Neural crest cell (in vitro differentiated cells): Measurements from ENCODE around the gene UQCC2. TPM values are rescaled to one million over a fixed set of nuclear protein-coding genes. Genes with fewer than 3 reads are reported as not detected.

Experiments used
- DNase-seq: peaks from one replicate; pipeline ENCODE4 v3.0.0; 2021; ENCODE audit warnings: low read depth, mixed read lengths, low spot score
- H3K27ac Mint-ChIP-seq: one replicate; pipeline ENCODE4 v1.8.0; 2021; ENCODE audit warnings: mild to moderate bottlenecking, mixed read lengths; ENCODE audit not compliant: unreplicated experiment
- H3K27me3 Mint-ChIP-seq: 2 replicates; pipeline ENCODE4 v1.8.0; 2021; ENCODE audit warnings: low read depth, mild to moderate bottlenecking, mixed read lengths
- H3K36me3 Mint-ChIP-seq: 2 replicates; pipeline ENCODE4 v1.8.0; 2021; ENCODE audit warnings: low read depth, mild to moderate bottlenecking, mixed read lengths
- H3K4me1 Mint-ChIP-seq: 2 replicates; pipeline ENCODE4 v1.8.0; 2021; ENCODE audit warnings: mixed read lengths
- H3K4me3 Mint-ChIP-seq: one replicate; pipeline ENCODE4 v1.8.0; 2021; ENCODE audit warnings: mild to moderate bottlenecking, mixed read lengths
- H3K9me3 Mint-ChIP-seq: 2 replicates; pipeline ENCODE4 v1.8.0; 2021; ENCODE audit warnings: mixed read lengths
- total RNA-seq: library from RNA; stranded (reverse); gene quantifications from 2 replicates; pipeline ENCODE4 v1.2.1, GENCODE V29; 2021
- TF ChIP-seq, protein P1 (sequence below): fragments of 200-600 bp; sonication (generic); conservative IDR thresholded peaks from 2 replicates; pipeline ENCODE4 v1.5.0; 2021; ENCODE audit warnings: antibody characterized with exemption, mild to moderate bottlenecking

Gene UQCC2
- total RNA-seq, 1 donor from 2014 or later = 116 TPM

DNA sequence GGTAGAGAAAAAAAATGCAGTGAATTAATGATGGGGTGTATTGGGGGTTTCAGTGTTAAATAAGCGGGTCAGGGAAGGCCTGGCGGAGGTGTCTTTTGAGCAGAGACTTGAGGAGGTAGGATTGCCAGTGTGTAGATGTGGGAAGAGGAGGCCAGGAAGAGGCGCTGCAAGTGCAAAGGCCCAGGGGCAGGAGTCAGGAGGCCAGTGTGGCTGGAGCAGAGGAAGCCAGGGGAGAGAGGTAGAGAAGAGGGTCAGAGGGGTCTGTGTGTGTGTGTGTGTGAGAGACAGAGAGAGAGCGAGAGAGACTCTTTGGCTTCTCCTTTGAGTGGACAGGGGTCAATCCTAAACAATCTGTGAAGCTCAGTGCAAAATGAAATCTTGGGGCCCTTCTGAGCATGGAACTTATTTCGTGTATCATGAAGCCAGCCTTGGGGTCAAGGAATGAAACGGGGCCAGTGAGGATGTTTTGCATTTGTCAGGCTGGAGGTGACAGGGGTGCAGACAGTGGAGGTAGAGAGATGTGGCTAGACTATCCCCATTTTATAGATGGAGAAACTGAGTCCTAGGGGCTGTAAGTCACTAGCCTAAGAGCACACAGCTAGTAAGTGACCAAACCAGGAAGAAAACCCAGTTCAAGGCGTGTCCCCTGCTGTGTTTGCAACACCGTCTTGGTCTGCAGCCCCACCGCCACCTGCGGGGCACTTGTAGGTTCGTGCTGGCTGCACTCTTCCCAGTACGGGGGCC is 44.9 kb upstream of the UQCC2 start:
- TF ChIP-seq, protein P1, sequence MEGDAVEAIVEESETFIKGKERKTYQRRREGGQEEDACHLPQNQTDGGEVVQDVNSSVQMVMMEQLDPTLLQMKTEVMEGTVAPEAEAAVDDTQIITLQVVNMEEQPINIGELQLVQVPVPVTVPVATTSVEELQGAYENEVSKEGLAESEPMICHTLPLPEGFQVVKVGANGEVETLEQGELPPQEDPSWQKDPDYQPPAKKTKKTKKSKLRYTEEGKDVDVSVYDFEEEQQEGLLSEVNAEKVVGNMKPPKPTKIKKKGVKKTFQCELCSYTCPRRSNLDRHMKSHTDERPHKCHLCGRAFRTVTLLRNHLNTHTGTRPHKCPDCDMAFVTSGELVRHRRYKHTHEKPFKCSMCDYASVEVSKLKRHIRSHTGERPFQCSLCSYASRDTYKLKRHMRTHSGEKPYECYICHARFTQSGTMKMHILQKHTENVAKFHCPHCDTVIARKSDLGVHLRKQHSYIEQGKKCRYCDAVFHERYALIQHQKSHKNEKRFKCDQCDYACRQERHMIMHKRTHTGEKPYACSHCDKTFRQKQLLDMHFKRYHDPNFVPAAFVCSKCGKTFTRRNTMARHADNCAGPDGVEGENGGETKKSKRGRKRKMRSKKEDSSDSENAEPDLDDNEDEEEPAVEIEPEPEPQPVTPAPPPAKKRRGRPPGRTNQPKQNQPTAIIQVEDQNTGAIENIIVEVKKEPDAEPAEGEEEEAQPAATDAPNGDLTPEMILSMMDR = no peak
- Mint-ChIP-seq H3K4me3 (no peak overlapping the region), H3K9me3 (no peaks in the 10 kb centered on the region), H3K27me3 (no peaks in the 10 kb centered on the region), H3K36me3 (no peaks in the 10 kb centered on the region), H3K4me1 (peaks cover 15% of the 10 kb centered on the region), H3K27ac (no peak overlapping the region)
- DNase-seq = no peak

DNA sequence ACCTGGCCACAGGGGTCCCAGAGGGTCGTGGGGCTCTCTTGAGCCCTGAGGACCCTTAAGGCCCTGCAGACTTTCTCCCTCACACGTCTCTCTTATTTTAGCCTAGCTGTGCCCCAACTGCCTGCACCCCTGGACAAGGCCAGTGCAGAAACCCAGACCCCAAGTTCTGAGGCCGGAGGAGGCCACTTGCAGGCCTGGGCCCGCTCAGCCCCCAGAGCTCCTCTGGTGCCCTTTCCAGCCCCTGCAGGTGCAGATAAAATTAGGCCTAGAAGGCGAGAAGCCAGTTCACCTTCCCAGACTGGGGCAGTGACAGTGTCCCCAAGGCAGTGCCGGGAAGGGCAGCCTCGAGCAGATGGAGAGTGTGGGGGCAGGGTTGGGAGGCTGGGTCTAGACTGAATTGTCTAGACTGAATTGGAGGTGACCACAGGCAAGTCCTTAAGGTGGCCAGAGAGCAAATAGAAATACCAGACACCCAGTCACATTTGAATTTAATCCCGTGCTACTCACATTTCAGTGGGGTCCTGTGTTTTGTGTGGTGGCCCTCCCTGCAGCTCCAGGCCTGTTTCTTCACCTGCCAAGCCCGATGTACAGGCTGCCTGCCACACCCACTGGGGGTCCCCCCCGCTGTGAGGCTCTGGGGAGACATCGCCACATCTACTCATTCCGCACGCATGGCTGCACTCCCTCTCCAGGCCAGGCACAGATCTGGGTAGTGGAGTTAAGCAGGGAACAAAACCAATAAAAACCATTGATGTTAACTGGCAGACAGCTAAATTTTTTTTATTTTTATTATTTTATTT is 43.8 kb upstream of the UQCC2 start:
- Mint-ChIP-seq H3K27me3 (no peaks in the 10 kb centered on the region), H3K4me3 (no peak overlapping the region), H3K4me1 (peaks cover 11% of the 10 kb centered on the region), H3K27ac (peak overlapping the region; percentile 75), H3K36me3 (no peaks in the 10 kb centered on the region), H3K9me3 (no peaks in the 10 kb centered on the region)
- no peak for DNase-seq
- TF ChIP-seq, protein P1 = no peak

DNA sequence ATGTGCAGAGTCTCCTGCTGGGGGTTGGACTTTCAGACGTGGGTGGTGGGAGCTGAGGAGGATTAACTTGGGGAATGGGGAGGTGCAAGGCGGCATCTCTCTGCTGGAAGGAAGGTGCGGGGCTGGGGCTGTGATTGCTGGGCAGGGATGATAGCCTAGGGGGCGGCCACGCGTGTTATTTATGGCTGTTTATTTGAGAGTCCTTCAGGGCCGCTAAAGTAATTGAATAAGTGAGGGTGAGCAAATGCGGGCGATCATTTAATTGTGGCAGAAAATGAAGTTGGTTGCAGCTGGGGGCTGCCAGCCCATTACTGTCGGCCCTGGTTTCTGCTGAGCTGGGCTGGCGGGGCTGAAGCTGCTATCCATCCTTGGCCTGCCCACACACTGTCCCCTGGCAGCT is 42.7 kb upstream of the UQCC2 start:
- TF ChIP-seq, protein P1 = no peak
- no peak for DNase-seq
- Mint-ChIP-seq H3K27ac (peak overlapping the region; percentile 81), H3K4me1 (peaks cover 12% of the 10 kb centered on the region), H3K4me3 (no peak overlapping the region), H3K9me3 (no peaks in the 10 kb centered on the region), H3K36me3 (no peaks in the 10 kb centered on the region), H3K27me3 (no peaks in the 10 kb centered on the region)

DNA sequence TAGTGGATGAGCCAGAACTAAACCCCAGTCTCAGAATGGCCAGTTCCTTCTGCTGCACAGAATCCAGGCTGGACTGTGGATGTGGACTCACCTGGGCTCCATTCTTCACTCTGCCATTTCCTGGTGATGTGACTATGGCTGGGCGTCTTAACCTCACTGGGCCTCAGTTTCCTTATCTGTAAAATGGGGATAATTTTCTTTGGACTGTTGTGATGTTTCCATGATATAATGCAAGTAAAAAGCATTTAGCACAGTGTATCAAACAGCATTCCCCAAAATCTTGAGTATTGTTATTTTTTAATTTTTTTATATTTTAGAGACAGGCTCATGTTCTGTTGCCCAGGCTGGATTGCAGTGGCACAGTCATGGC is 41.1 kb upstream of the UQCC2 start:
- H3K4me3 Mint-ChIP-seq = no peak overlapping the region

DNA sequence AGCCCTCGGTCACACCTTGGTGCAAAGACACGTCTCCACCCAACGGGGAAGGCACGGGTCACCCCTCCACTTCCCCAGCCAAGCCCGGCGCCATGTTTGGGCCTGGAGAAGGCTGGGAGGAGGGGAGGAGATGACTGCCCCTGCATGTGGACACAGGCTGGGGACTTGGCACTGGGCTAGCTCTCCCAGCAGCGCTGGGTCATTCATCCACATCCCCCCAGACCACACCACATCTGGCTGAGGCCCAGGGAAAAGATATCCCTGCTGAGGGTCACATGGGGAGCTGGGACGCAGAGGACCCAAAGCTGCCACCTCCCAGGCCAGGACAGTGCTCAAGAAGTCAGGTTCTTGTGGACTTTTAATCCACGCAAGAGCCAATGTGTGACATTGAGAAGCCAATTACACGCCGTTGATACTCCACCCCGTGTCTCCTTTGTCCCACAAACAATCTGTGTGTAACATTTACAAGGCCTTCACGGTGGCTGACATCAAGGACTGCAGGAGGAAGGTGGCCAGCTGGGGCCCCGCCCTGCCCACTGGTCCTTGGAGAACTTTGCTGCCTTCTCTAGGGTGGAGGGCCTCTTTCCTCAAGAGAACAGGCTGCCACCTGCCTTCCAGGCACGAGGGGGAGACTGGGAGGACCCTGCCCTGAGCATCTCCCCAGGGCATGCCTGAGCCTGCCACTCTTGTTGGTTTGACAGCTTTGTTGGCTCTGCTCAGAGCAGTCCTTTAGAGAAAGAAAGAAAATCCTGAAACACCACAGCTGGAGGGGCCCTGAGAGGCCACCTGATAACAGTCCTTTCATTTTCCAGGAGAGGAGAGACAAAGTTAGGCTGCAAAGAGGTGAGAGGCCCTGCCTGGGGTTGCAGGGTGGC is 40.5 kb upstream of the UQCC2 start:
- DNase-seq = no peak
- H3K4me3 Mint-ChIP-seq = no peak overlapping the region
- H3K4me1 Mint-ChIP-seq = peaks cover 15% of the 10 kb centered on the region
- TF ChIP-seq, protein P1 = no peak
- H3K9me3 Mint-ChIP-seq = no peaks in the 10 kb centered on the region
- H3K36me3 Mint-ChIP-seq = no peaks in the 10 kb centered on the region
- no peaks in the 10 kb centered on the region for H3K27me3 Mint-ChIP-seq
- H3K27ac Mint-ChIP-seq = peak overlapping the region; percentile 19

More for the DNA sequence above, 41.1 kb upstream of the UQCC2 start:
- H3K9me3 Mint-ChIP-seq = no peaks in the 10 kb centered on the region
- TF ChIP-seq, protein P1 = no peak
- H3K27ac Mint-ChIP-seq = no peak overlapping the region
- H3K36me3 Mint-ChIP-seq = no peaks in the 10 kb centered on the region
- H3K27me3 Mint-ChIP-seq = no peaks in the 10 kb centered on the region
- peaks cover 13% of the 10 kb centered on the region for H3K4me1 Mint-ChIP-seq
- no peak for DNase-seq
